NCI-H2107 treated with DMSO at 0.1 percent for 48 hours (cell line): ENCODE measurements around the gene DUSP19.

Experiments
- DNase-seq: peaks from one replicate; lab custom pipeline; 2025; ENCODE audit not compliant: unreplicated experiment; lab: John Stamatoyannopoulos, UW

The DUSP19 gene

DNA sequence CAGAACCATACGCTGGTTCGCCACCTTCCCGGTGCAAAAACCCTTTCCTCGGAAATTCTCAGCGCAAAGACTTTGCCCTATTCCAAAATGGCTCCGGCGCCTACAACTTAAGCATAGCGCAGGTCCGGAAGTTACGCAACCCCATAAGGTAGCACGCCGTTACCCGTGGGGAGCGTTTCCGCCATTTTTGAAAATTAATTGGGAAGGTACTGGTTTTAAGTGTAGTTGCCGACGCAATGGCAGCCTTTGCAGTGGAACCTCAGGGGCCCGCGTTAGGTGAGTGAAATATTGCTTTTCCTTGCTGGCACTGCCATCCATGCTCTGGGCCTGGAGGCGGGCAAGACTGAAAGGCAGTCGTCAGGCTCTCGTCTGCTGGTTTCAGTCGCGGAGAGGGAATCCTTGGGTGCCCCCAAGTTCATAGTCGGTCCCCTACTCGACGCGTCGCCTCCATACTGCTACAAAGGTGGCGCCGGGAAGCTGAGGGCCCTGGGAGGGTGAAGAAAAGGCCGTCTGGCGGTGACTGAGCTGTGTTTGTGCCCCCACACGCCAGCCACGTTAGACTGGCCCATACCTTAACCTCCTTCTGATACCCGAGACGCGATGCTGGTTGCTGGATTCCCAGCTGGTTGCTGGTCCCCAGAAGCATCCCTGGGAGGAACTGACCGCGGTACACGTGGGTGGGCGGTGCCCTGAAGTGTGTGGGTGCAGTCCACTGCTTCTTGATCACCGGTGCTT, 45.8 kb downstream of the DUSP19 start, which contains the start of gene NUP35:
TSS of gene NUP35 (plus strand) at position 222 of the 735 bp plus-strand sequence. CDS start at position 237, 15 bp downstream.
- DNase-seq: peak; percentile 89

DNA sequence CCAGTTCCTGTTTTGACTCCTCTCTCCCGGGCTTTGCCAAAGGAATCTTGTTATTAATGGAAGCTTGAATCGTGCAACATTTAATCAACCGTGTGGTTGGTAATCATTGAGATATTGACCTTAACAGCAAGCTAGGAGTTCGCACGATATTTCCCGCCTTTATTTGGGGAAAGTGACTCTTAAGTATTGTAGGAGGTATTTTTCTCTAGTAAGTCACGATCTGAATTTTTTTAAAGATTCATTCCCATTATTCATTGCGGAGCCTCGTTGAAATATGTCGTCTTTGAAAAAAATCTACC, 46.4 kb downstream of the DUSP19 start:
- DNase-seq: no peak

DNA sequence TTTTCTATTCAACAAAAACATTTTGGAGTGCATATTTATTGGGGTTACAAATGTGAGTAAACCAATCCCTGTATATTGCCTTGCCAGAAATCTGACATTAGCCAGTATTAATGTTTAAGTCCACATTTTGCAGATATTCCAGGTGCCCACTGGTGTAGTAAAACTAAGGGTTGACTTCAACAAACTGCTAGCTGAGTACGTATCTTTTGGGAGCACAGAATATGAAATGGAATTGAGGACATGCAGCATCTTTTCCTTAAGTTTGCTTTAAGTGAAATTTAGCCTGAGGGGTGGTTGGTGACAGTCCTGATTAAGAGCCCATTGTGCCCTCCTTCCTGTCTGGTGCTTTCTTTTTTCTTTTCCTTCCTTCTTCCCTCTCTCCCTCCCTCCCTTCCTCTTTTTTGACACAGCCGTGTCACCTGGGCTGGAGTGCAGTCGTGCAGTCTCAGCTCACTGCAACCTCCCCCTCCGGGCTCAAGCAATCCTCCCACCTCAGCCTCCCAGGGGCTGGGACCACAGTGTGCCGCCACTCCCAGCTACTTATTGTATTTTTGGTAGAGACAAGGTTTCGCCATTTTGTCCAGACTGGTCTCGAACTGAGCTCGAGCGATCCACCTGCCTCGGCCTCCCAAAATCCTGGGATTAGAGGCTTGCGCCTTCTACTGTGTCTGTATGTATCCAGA, 47.3 kb downstream of the DUSP19 start:
- DNase-seq: no peak

DNA sequence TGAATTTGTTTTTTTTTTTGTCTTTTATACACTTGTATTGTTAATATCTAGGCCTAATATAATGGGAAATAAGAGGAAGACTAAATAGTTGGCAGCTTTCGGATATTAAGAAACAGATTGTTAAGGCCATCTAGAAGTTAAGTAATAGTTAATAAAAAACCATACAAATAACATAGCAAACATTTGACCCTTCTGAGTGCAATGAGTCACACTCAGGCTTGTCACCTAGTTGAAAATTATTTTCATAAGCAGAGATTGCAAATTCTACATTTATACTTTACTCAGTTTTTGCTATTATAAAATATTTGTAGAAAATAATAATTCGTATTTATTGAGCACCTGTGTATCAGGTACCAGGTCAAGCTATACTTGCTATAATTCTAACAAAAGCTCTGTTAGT, 48.1 kb downstream of the DUSP19 start:
- no peak for DNase-seq

DNA sequence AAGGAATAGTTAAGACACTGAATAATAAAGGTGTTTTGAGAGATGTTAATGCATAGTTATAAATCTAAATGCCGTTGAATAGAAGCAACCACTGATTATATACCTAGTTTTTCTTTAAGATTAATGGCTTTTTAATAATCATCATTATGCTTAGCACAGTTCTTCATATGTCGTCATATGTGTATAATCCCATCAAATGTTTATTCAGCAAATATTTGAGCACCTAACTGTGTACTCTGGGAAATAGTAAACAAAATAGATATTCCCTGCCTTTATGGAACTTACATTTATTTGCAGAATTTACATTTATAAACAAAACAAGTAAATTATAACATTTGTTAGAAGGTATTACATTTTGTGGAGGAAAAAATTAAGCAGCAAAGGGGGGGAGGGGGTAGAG, 55.5 kb downstream of the DUSP19 start:
- no peak for DNase-seq

DNA sequence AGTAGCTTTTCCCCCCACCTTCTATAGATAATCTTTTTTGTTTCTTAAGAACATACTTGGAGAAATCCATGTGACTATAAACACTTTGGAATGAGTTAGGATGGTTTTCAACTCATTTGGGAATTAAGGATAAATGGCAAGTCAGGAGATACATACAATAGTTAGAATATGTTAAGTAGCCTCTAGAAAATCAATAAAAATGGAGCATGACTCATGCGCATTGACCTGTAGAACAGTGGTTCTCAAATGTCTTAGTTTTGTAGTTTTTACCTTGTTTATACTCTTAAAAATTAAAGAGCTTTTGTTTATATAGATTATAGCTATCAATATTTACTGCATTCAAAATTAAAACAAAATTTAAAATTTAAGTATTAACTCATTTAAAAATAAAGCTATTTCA, 70.4 kb downstream of the DUSP19 start:
- no peak for DNase-seq

DNA sequence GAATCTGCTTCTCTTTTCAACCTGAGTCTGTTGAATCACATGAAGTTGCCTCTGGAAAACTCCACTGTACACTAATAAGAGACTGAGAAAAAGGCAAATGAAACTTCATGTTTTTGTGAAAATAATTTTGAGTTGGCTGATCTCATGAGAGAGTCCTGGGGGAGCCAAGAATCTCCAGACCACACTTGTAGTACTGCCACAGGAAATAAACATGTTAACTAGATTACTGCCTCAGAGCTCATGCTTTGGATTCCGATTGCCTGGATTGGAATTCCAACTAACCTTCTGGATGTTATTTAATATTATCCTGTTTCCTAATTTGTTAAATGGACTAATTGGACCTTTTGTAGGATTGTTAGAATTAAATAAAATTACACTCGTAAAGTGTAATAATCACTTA, 70.9 kb downstream of the DUSP19 start:
- no peak for DNase-seq
